Airway epithelial cell (primary cell): ENCODE data around the gene ZNF408. TPM values are rescaled to one million over a fixed set of nuclear protein-coding genes. Genes with fewer than 3 reads are reported as not detected.

ENCODE experiments used
- total RNA-seq: library from RNA; depleted of rRNA; stranded (reverse); fragments of >200 nt; gene quantifications from 2 replicates; pipeline ENCODE4 v1.2.3, GENCODE V29; 2015

Gene ZNF408
- total RNA-seq, result 10.5 and 12.1 TPM in 2 replicates

GRCh38 chr11:46700241-46701077 is at the start of gene ZNF408, which contains the start of gene ARHGAP1:
Gene ZNF408 (plus strand): TSS chr11:46701031. CDS start chr11:46701048, 17 bp downstream.
Gene ARHGAP1 (minus strand): TSS chr11:46700619. CDS start chr11:46696107, 4,512 bp downstream.

GRCh38 chr11:46719048-46719542 is 18.3 kb downstream of the ZNF408 start, which contains the start of gene F2:
Gene F2 (plus strand): TSS chr11:46719213. CDS start chr11:46719236, 23 bp downstream.

Other genes starting within 250 kb of the ZNF408 start
- gene AMBRA1, start 107.0 kb upstream of the ZNF408 start, total RNA-seq, result 21.7 and 22.4 TPM in 2 replicates
- 1.8 and 3.4 TPM in 2 replicates for gene HARBI1, start 83.8 kb upstream of the ZNF408 start, total RNA-seq
- 36.1 and 52.8 TPM in 2 replicates for gene ATG13, start 83.5 kb upstream of the ZNF408 start, total RNA-seq
- gene ARHGAP1, start 412 bp upstream of the ZNF408 start, total RNA-seq, result 36.8 and 42.5 TPM in 2 replicates
- not detected in 2 replicates for gene F2, start 18.2 kb downstream of the ZNF408 start, total RNA-seq
- gene CKAP5, start 145.2 kb downstream of the ZNF408 start, total RNA-seq, result 49.0 and 67.1 TPM in 2 replicates
- 5.5 and 7.5 TPM in 2 replicates for gene LRP4, start 217.5 kb downstream of the ZNF408 start, total RNA-seq
- 16.2 and 31.2 TPM in 2 replicates for gene CSTPP1, start 235.7 kb downstream of the ZNF408 start, total RNA-seq